Mucosa of rectum (tissue), 2 donors: ENCODE measurements around the gene DTX2.
"Not testable (repeated sequence)": the region's sequence is repeated elsewhere in the genome, so short reads cannot be mapped to it uniquely, and the experiment has no call there.

Source experiments
- H3K27ac ChIP-seq, 2 donors: one replicate each; pipeline ENCODE4 v1.7.0; 2013; ENCODE audit warnings: inconsistent platforms in 2 of 2, low read depth in 2 of 2, low read length in 2 of 2
- H3K27me3 ChIP-seq, 2 donors: one replicate each; pipeline ENCODE4 v1.7.0; 2013; ENCODE audit warnings: low read length in 2 of 2; ENCODE audit not compliant: control insufficient read depth in 2 of 2, insufficient read depth in 2 of 2
- H3K36me3 ChIP-seq, 2 donors: one replicate each; pipeline ENCODE4 v1.7.0; 2013; ENCODE audit warnings: low read length in 2 of 2; ENCODE audit not compliant: control insufficient read depth in 2 of 2, insufficient read depth in 2 of 2
- H3K4me1 ChIP-seq, 2 donors: one replicate each; pipeline ENCODE4 v1.7.0; 2013; ENCODE audit warnings: low read length in 2 of 2, mild to moderate bottlenecking in 1 of 2; ENCODE audit not compliant: control insufficient read depth in 2 of 2, insufficient read depth in 2 of 2
- H3K4me3 ChIP-seq, 2 donors: one replicate each; pipeline ENCODE4 v1.7.0; 2013; ENCODE audit warnings: low read length in 2 of 2
- H3K9ac ChIP-seq, 2 donors: one replicate each; pipeline ENCODE4 v1.7.0; 2013; ENCODE audit warnings: low read length in 2 of 2, low read depth in 1 of 2, mild to moderate bottlenecking in 1 of 2
- H3K9me3 ChIP-seq, 2 donors: one replicate each; pipeline ENCODE4 v1.7.0; 2013; ENCODE audit warnings: low read length in 2 of 2; ENCODE audit not compliant: control insufficient read depth in 2 of 2
- donor health status: healthy.
- donor health status: Normal muscosa, but diverticular disease.

Gene DTX2

GRCh38 chr7:76504351-76505167 lies 43.0 kb downstream of the DTX2 start:
- H3K27me3 ChIP-seq, H3K9me3 ChIP-seq, H3K4me3 ChIP-seq, H3K9ac ChIP-seq, H3K4me1 ChIP-seq, H3K27ac ChIP-seq: not testable (repeated sequence)
- peaks cover 3 to 15% of the 10 kb centered on the region in 2 donors for H3K36me3 ChIP-seq

DNA sequence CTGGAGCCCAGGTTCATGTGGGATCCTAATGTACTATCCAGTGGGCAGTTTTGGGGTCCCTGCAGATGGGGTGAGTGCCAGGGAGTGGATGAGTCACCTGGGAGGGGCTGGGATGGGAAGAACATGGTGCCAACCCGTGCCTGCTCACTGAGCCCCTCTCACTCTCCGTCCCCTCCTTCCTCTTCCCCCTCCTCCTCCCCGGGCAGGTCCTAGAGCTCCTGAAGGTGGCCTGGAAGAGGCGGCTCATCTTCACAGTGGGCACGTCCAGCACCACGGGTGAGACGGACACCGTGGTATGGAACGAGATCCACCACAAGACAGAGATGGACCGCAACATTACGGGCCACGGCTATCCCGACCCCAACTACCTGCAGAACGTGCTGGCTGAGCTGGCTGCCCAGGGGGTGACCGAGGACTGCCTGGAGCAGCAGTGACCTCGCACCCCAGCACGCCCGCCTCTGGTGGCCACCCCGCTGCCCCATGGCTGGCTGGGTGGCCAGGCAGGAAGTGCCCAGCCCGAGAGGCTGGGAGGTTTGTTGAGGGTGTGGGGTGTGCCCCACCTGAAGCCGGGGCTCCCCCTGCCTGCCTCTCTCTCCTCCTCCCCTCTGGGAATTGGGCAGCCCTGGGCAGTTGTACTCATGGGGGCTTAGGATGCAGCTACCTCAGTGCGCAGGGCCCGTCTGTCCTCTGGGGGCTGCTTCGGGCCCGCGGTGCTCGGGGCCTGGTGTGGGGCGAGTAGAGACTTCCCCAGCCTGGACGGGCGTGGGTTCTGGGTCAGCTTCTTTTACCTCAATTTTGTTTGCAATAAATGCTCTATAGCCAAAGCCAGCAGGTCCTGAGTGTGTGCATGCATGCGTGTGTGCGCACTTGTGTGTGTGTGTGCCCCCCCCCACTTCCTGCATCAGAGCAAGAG lies 43.9 kb downstream of the DTX2 start:
- H3K27me3 ChIP-seq: no peaks in the 10 kb centered on the region
- H3K27ac ChIP-seq: no peak overlapping the region
- H3K9me3 ChIP-seq: no peaks in the 10 kb centered on the region
- H3K4me3 ChIP-seq: no peak overlapping the region
- no peaks in the 10 kb centered on the region for H3K4me1 ChIP-seq
- no peak overlapping the region for H3K9ac ChIP-seq
- H3K36me3 ChIP-seq: peaks cover 3 to 15% of the 10 kb centered on the region in 2 donors

DNA sequence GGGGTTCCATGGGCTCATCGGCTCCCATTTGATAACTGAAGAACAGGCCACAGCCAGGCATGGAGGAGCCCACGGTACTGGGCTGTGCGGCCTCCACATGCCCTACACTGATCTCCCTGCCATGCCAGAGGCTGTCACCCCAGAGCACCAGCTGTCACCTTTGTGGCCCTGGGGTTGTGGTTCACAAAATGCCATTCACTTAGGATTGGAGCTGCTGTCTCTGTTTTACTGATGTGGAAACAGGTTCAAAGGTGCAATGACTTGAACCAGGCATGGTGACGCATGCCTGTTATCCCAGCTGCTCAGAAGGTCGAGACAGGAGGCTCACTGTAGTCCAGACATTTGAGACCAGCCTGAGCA lies 44.6 kb downstream of the DTX2 start:
- no peak overlapping the region for H3K4me3 ChIP-seq
- peaks cover 3 to 15% of the 10 kb centered on the region in 2 donors for H3K36me3 ChIP-seq
- H3K9ac ChIP-seq: no peak overlapping the region
- H3K27me3 ChIP-seq: no peaks in the 10 kb centered on the region
- H3K27ac ChIP-seq: no peak overlapping the region
- H3K4me1 ChIP-seq: no peaks in the 10 kb centered on the region
- no peaks in the 10 kb centered on the region for H3K9me3 ChIP-seq

GRCh38 chr7:76506643-76507042 lies 45.1 kb downstream of the DTX2 start:
- H3K36me3 ChIP-seq: peaks cover 3 to 15% of the 10 kb centered on the region in 2 donors
- H3K9ac ChIP-seq, H3K27ac ChIP-seq, H3K27me3 ChIP-seq, H3K4me3 ChIP-seq, H3K4me1 ChIP-seq, H3K9me3 ChIP-seq: not testable (repeated sequence)

DNA sequence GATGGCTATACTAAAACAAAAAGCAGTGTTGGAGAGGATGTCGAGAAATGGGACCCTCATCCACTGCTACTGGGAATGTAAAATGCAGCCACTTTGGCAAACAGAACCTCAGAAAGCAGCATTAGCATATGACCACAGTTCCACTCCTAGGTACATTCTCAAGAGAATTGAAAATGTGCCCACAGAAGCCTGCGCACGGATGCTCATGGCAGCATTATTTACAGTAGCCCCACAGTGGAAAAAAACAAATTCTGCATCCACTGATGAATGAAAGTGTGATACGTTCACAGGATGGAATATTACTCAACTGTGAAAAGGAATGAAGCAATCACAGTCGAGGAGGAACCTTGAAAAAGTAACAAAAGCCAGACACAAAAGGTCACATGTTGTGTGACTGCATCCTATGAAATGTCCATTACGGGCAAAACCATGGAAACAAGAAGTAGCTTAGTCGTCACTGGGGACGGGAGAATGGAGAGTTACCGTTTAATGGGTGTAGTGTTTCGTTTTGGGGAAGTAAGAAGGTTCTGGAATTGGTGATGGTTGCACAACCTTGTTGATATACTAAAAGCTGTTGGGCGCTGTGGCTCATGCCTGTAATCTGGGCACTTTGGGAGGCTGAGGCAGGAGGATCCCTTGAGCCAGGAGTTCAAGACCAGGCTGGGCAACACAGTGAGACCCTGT lies 46.4 kb downstream of the DTX2 start:
- H3K9ac ChIP-seq: no peak overlapping the region
- peaks cover 3 to 12% of the 10 kb centered on the region in 2 donors for H3K36me3 ChIP-seq
- no peak overlapping the region for H3K27ac ChIP-seq
- H3K27me3 ChIP-seq: no peaks in the 10 kb centered on the region
- H3K4me3 ChIP-seq: no peak overlapping the region
- H3K9me3 ChIP-seq: no peaks in the 10 kb centered on the region
- peaks cover 2% of the 10 kb centered on the region in 2 donors for H3K4me1 ChIP-seq

DNA sequence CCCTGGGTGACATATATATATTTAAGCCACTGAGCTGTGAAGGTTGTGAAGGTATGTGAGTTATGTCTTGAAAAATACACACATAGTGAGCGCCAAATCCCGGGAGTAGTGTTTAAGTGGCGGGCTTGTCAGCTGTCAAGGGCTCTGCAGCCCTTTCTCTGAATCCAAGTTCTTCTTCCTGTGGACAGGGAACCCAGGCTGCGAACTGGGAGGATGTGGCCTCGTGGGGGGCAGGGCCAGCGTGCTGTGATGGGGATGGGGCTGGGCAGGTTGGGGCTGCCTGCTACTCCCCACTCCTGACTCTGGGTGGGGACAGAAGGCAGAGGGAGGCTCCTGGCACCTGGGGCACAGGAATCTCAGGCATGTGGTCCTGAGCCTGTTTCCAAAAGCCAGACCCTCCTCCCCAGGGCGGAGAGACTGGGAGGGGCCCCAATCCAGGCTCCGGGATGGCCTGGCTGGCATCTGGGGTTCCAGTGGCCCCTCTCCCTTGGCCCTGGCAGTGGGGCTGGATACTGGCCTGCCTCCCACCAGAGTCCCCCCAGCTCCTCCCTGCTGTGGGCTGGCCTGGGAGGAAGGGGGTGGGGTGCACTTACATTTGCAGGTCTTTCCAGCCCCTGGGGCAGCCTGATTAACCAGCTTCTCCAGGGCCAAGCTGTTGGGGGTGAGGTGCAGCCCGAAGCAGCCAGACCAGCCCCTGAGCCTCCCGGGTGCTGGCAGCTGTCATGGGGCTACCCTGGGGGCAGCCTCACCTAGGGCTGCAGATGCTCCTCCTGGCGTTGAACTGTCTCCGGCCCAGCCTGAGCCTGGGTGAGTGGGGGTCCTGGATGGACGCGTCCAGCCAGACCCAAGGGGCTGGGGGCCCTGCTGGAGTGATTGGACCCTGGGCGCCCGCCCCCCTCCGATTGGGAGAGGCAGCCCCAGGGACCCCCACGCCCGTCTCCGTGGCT lies 48.7 kb downstream of the DTX2 start, which contains the start of gene UPK3B:
Gene UPK3B, plus strand, starts transcription at position 622 of the 947 bp plus-strand sequence. Its CDS starts 101 bp downstream, at position 723.
- Histone ChIP-seq H3K27me3 (no peaks in the 10 kb centered on the region), H3K27ac (no peak within 1 kb of the TSS), H3K9me3 (no peaks in the 10 kb centered on the region), H3K4me3 (no peak within 1 kb of the TSS), H3K36me3 (peaks cover 3 to 11% of the 10 kb centered on the region in 2 donors), H3K4me1 (peaks cover 7 to 9% of the 10 kb centered on the region in 2 donors), H3K9ac (no peak within 1 kb of the TSS)

DNA sequence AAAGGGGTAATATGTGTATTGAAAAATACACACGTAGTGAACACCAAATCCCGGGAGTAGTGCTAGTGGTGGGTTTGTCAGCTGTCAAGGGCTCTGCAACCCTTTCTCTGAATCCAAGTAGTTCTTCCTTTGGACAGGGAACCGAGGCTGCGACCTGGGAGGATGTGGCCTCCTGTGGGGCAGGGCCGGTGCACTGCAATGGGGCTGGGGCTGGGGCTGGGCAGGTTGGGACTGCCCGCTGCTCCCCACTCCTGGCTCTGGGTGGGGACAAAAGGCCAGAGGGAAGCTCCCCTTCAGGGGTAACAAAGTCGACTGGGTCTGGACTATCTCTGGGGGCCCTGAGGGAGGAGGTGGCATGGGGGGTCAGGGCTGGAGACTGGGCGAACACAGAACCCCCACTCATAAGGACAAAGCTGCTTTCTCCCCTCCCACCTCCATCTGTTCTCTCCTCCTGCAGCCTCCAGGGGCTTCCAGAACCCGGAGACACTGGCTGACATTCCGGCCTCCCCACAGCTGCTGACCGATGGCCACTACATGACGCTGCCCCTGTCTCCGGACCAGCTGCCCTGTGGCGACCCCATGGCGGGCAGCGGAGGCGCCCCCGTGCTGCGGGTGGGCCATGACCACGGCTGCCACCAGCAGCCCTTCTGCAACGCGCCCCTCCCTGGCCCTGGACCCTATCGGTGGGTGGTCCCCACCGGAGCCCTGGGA lies 49.8 kb downstream of the DTX2 start:
- H3K27me3 ChIP-seq, H3K27ac ChIP-seq, H3K36me3 ChIP-seq, H3K9ac ChIP-seq, H3K9me3 ChIP-seq, H3K4me1 ChIP-seq: not testable (repeated sequence)
- peak overlapping the region in 1 of 2 donors; percentile 35 for H3K4me3 ChIP-seq

DNA sequence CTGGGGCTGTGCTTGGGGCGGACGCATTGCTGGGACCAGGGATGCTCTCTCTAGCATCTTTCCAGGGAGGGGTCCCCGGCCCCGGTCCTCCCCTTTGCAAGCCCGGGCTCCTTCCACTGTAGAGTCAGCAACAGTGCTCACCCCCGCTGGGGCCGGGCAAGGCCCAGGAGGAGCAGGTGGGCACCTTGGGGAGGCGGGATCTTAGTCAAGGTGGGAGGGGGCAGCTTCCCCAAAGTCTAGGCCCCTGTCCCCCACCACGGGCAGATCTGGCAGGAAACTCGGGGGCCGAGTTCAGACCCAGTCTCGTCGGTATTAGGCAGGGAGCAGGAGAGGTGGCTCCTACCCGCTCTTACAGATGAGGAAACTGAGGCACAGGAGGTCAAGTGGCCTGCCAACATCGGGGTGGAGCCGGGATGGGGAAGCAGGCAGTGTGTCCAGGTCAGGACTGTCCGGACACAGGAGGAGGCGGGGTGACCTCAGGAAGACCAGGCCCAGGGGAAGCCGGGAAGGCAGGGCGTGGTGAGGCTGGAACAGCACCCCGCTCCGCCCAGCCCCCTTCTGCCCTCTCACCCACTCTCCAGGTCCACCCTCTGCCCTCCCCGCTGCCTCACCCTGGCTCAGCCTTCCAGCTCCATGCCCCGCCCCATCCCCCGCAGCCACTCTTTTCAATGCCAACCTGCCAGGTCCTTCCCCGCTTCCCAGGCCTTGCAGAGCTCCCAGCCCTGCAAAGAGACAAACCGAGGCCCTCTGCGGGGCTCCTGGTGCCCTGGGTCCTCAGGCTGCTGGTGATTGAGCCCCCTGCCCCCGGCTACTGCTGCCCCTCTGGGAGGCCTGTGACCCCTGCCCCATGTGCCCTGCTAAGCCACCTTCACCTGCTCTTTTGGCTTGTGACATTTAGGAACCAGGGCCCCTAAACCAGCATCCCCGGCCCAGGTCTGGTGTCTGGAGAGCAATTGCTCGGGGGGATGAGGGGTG lies 50.7 kb downstream of the DTX2 start:
- H3K36me3 ChIP-seq, H3K27me3 ChIP-seq, H3K4me1 ChIP-seq, H3K9me3 ChIP-seq: not testable (repeated sequence)
- H3K9ac ChIP-seq: peak overlapping the region in 1 of 2 donors; percentile 60
- H3K27ac ChIP-seq: peak overlapping the region; percentile 15 to 48
- peak overlapping the region in 1 of 2 donors; percentile 35 for H3K4me3 ChIP-seq
